ENCODE results near the gene NADK.

Gene NADK

DNA sequence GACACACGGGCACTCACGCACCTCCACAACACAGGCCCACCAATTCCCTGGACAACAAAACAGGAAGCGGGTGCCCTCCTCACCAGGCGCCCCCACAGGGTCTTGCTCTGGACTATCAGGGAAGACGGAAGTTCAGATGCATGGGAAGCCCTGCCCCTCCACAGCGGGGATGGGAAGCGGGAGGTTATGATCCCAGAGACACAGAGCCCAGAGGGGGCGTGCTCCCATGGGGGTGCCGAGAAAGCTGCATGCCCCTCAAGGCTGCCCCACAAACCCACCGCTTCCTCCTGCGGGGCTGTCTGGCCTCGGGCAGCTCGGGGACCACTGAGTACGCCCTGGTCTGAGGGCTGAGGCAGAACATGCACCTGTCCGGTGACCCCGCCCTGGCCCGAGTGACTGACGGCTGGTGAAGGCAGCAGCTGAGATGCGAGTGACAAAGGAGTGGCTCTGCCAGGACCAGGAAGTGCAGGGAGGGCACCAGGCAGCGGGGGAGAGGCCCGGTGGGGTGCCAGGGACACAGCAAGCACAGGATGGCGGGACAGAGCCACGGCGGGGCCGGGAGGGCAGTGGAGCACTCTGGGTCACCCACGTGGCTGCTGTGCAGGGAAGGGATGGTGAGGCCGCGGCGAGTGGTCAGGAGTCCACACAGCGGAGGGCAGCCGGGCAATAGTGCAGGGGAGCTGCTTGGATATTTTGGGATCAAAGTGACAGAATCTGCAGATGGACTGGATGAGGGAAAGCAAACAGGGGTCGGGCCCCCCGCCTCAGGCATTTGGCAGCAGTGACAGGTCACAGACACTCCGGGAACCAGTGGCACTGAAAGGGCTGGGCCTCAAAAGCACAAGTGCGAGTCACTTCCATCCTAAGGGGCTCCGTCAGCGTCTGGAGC is 18.6 kb downstream of the NADK start:
- TF ChIP-seq, protein P1, sequence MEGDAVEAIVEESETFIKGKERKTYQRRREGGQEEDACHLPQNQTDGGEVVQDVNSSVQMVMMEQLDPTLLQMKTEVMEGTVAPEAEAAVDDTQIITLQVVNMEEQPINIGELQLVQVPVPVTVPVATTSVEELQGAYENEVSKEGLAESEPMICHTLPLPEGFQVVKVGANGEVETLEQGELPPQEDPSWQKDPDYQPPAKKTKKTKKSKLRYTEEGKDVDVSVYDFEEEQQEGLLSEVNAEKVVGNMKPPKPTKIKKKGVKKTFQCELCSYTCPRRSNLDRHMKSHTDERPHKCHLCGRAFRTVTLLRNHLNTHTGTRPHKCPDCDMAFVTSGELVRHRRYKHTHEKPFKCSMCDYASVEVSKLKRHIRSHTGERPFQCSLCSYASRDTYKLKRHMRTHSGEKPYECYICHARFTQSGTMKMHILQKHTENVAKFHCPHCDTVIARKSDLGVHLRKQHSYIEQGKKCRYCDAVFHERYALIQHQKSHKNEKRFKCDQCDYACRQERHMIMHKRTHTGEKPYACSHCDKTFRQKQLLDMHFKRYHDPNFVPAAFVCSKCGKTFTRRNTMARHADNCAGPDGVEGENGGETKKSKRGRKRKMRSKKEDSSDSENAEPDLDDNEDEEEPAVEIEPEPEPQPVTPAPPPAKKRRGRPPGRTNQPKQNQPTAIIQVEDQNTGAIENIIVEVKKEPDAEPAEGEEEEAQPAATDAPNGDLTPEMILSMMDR (IDR thresholded peaks at IDR 0.05) = no peak
- Mint-ChIP-seq H3K36me3 (ENCODE audit: low read depth) (peaks cover 19% of the 10 kb centered on the region), H3K4me3 (no peak overlapping the region), H3K4me1 (peaks cover 8% of the 10 kb centered on the region), H3K9me3 (no peaks in the 10 kb centered on the region), H3K27ac (peak overlapping the region; percentile 48), H3K27me3 (ENCODE audit: low read depth, poor library complexity) (no peaks in the 10 kb centered on the region)
- DNase-seq = no peak

GRCh38 chr1:1758692-1759455 is 19.4 kb downstream of the NADK start:
- TF ChIP-seq, protein P1 (IDR thresholded peaks at IDR 0.05) = no peak
- Mint-ChIP-seq H3K36me3 (ENCODE audit: low read depth) (peaks cover 21% of the 10 kb centered on the region), H3K27ac (peak overlapping the region; percentile 32), H3K27me3 (ENCODE audit: low read depth, poor library complexity) (no peaks in the 10 kb centered on the region), H3K4me1 (peaks cover 4% of the 10 kb centered on the region), H3K4me3 (no peak overlapping the region), H3K9me3 (no peaks in the 10 kb centered on the region)
- no peak for DNase-seq

GRCh38 chr1:1758059-1758621 is 20.1 kb downstream of the NADK start:
- Mint-ChIP-seq H3K36me3 (ENCODE audit: low read depth) (peaks cover 21% of the 10 kb centered on the region), H3K27ac (peak overlapping the region; percentile 32), H3K9me3 (no peaks in the 10 kb centered on the region), H3K27me3 (ENCODE audit: low read depth, poor library complexity) (no peaks in the 10 kb centered on the region), H3K4me1 (no peaks in the 10 kb centered on the region), H3K4me3 (no peak overlapping the region)
- TF ChIP-seq, protein P1 (IDR thresholded peaks at IDR 0.05) = no peak
- DNase-seq = no peak

GRCh38 chr1:1757422-1758058 is 20.7 kb downstream of the NADK start:
- Mint-ChIP-seq H3K36me3 (ENCODE audit: low read depth) (peaks cover 23% of the 10 kb centered on the region), H3K9me3 (no peaks in the 10 kb centered on the region), H3K4me1 (no peaks in the 10 kb centered on the region), H3K4me3 (no peak overlapping the region), H3K27me3 (ENCODE audit: low read depth, poor library complexity) (no peaks in the 10 kb centered on the region), H3K27ac (peak overlapping the region; percentile 32)
- no peak for DNase-seq
- TF ChIP-seq, protein P1 (IDR thresholded peaks at IDR 0.05) = no peak

- Mint-ChIP-seq H3K36me3 (ENCODE audit: low read depth) (peaks cover 25% of the 10 kb centered on the region), H3K27me3 (ENCODE audit: low read depth, poor library complexity) (no peaks in the 10 kb centered on the region), H3K27ac (no peak overlapping the region), H3K4me3 (no peak overlapping the region), H3K4me1 (no peaks in the 10 kb centered on the region), H3K9me3 (no peaks in the 10 kb centered on the region)
- TF ChIP-seq, protein P1 (IDR thresholded peaks at IDR 0.05) = no peak
- DNase-seq = no peak
Measured at GRCh38 chr1:1756661-1757421, 21.4 kb downstream of the NADK start.

Data from nephron progenitor cell (in vitro differentiated cells).